Panc1 (cell line): ENCODE results near the gene MYL10. TPM values are rescaled to one million over a fixed set of nuclear protein-coding genes. Genes with fewer than 3 reads are reported as not detected.

Experiments
- ATAC-seq: fragments of 200-7000 bp; cut with Tn5 transposase; 2 replicates; pipeline ENCODE4 v1.9.1; 2020; ENCODE audit warnings: mild to moderate bottlenecking, moderate library complexity
- BruUV-seq: library from RNA; stranded (reverse); fragments of 400-500 nt; replicated peaks from 2 replicates; lab custom pipeline; 2021; lab: Mats Ljungman, UMichigan
- CTCF ChIA-PET: fragments of 300-600 bp; sonication (Branson Sonifier 250); formaldehyde crosslinking; loops from one replicate; lab custom pipeline; 2022; ENCODE audit warnings: antibody characterized with exemption; lab: Charles Lee
- POLR2A ChIA-PET: fragments of 300-600 bp; sonication (Branson Sonifier 250); formaldehyde crosslinking; loops from one replicate; lab custom pipeline; 2022; ENCODE audit warnings: antibody characterized with exemption; lab: Charles Lee
- DNase-seq: peaks from one replicate; pipeline ENCODE4 v3.0.0-alpha.2; 2010; ENCODE audit warnings: low read depth, low spot score
- H3K27ac ChIP-seq: 2 replicates; pipeline ENCODE4 v1.5.1; 2011; ENCODE audit warnings: mild to moderate bottlenecking, low read length, inconsistent platforms
- H3K27me3 ChIP-seq: fragments of 200-500 bp; sonication (Bioruptor generic); 2 replicates; pipeline ENCODE4 v1.6.0; 2014; ENCODE audit warnings: low read length, inconsistent platforms; ENCODE audit not compliant: control insufficient read depth, insufficient read depth
- H3K36me3 ChIP-seq: fragments of 200-500 bp; sonication (Bioruptor generic); 2 replicates; pipeline ENCODE4 v1.5.1; 2014; ENCODE audit warnings: inconsistent platforms, mild to moderate bottlenecking, low read length, moderate library complexity; ENCODE audit not compliant: control insufficient read depth, insufficient read depth
- H3K4me1 ChIP-seq: 2 replicates; pipeline ENCODE4 v1.5.1; 2011; ENCODE audit warnings: inconsistent platforms, mild to moderate bottlenecking, low read length, moderate library complexity; ENCODE audit not compliant: control insufficient read depth, insufficient read depth
- H3K4me3 ChIP-seq, 2 experiments: 2 replicates each; pipeline ENCODE4 v1.5.1; 2011 to 2012; ENCODE audit warnings: low read depth in 2 of 2, low read length in 2 of 2, mild to moderate bottlenecking in 2 of 2, inconsistent platforms in 1 of 2, moderate library complexity in 1 of 2
- H3K9me3 ChIP-seq: fragments of 200-500 bp; sonication (Bioruptor generic); 2 replicates; pipeline ENCODE4 v1.5.1; 2014; ENCODE audit warnings: low read depth, mild to moderate bottlenecking, inconsistent platforms, low read length, moderate library complexity; ENCODE audit not compliant: control insufficient read depth, insufficient read depth
- CTCF ChIP-seq: fragments of 450-650 bp; IDR thresholded peaks from 2 replicates; pipeline ENCODE4 v1.5.1; 2017; ENCODE audit warnings: mild to moderate bottlenecking
- POLR2AphosphoS5 ChIP-seq: IDR thresholded peaks from 2 replicates; pipeline ENCODE4 v1.6.1; 2012; ENCODE audit warnings: mild to moderate bottlenecking, low read depth, low read length, moderate library complexity
- SIN3A ChIP-seq: IDR thresholded peaks from 2 replicates; pipeline ENCODE4 v1.6.1; 2012; ENCODE audit warnings: low read depth, mild to moderate bottlenecking, low read length, moderate library complexity, borderline replicate concordance; ENCODE audit not compliant: insufficient read depth
- TCF7L2 ChIP-seq: IDR thresholded peaks from 2 replicates; pipeline ENCODE4 v1.6.1; 2011; ENCODE audit warnings: mild to moderate bottlenecking, low read depth, low read length, inconsistent platforms
- in situ Hi-C: cut with HindIII; loops from 2 replicates; pipeline ENCODE4 v1.10.0; 2016; ENCODE audit warnings: low sequenced_read_pairs, low pct_unique_long_range_greater_than_20kb
- intact Hi-C: fragments of 100-400 bp; cut with micrococcal nuclease; formaldehyde crosslinking; loops from one replicate; pipeline ENCODE4 v1.10.0; 2022; ENCODE audit not compliant: unreplicated experiment
- total RNA-seq: library from RNA; stranded (reverse); gene quantifications from one replicate; pipeline ENCODE4 v1.2.1, GENCODE V29; 2021; ENCODE audit not compliant: unreplicated experiment
- TF ChIP-seq, protein P1 (sequence below), 2 experiments: IDR thresholded peaks; 2 replicates each; pipeline ENCODE4 v1.6.1; 2011 to 2012; ENCODE audit warnings: low read depth in 2 of 2, control low read depth in 1 of 2, low read length in 1 of 2, mild to moderate bottlenecking in 1 of 2, moderate library complexity in 1 of 2; ENCODE audit not compliant: insufficient read depth in 1 of 2

Gene MYL10
- total RNA-seq, 1 experiment from 2014 or later = not detected

DNA sequence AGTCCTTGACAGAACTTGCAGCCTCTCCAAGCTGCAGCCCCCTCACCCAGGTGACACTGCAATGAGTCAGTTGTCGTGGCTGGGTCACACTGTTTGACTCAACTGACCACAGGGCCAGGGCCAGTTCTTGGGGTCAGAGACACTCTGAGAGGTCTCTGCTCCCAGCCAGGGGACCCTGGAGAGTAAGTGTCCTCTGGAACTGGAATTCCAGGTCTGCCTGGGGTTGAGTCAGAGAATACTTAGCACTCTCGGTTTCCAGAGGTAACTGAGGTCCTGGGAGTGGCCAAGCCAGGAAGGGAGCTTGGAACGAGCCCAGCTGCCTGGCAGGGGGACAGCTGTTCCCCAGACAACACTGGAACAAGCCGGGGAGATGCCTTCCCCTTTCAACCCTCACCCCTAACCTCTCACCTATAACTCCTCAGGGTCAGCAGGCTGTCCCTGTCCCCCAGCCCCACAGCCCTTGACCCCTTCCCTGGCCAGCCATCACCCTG, 2.2 kb upstream of the MYL10 start:
- in situ Hi-C loops (no loop called here), intact Hi-C loops (no loop called here)
- no peak for TF ChIP-seq CTCF
- H3K36me3 ChIP-seq = no peaks in the 10 kb centered on the region
- H3K9me3 ChIP-seq = no peaks in the 10 kb centered on the region
- peaks cover 15% of the 10 kb centered on the region for H3K4me1 ChIP-seq
- H3K27ac ChIP-seq = no peak overlapping the region
- BruUV-seq = no TSS peak
- POLR2A ChIA-PET = no interaction called here
- no peak overlapping the region for H3K4me3 ChIP-seq
- H3K27me3 ChIP-seq = no peaks in the 10 kb centered on the region
- CTCF ChIA-PET = interaction anchor here (0.6 kb wide), 1 partner anchor 600 kb away, joined by 3 read pairs; no protein-coding TSS in a partner anchor
- DNase-seq = no peak
- ATAC-seq = peak; percentile 56

DNA sequence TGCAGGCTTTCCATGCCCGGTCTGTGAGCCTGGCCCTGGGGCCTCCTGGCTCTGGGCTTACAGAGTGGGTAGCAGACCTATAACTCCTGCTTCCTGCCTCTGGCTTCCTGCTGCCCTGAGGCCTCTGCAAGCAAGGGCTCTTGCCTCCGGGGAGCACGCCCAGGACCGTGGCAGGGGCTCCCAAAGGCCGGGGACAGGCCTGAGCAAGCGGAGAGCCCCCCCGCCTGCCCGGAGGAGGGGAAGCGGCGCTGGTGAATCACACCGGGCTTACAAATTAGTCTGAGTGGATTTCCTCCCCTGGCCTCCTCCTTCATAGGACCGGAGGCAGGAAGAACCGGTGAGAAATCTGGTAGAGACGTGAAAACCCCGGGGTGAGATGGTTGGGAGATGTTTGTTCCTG, 1.5 kb upstream of the MYL10 start:
- no TSS peak for BruUV-seq
- TF ChIP-seq TCF7L2 (no peak), POLR2AphosphoS5 (no peak), CTCF (no peak), SIN3A (no peak)
- TF ChIP-seq, protein P1, sequence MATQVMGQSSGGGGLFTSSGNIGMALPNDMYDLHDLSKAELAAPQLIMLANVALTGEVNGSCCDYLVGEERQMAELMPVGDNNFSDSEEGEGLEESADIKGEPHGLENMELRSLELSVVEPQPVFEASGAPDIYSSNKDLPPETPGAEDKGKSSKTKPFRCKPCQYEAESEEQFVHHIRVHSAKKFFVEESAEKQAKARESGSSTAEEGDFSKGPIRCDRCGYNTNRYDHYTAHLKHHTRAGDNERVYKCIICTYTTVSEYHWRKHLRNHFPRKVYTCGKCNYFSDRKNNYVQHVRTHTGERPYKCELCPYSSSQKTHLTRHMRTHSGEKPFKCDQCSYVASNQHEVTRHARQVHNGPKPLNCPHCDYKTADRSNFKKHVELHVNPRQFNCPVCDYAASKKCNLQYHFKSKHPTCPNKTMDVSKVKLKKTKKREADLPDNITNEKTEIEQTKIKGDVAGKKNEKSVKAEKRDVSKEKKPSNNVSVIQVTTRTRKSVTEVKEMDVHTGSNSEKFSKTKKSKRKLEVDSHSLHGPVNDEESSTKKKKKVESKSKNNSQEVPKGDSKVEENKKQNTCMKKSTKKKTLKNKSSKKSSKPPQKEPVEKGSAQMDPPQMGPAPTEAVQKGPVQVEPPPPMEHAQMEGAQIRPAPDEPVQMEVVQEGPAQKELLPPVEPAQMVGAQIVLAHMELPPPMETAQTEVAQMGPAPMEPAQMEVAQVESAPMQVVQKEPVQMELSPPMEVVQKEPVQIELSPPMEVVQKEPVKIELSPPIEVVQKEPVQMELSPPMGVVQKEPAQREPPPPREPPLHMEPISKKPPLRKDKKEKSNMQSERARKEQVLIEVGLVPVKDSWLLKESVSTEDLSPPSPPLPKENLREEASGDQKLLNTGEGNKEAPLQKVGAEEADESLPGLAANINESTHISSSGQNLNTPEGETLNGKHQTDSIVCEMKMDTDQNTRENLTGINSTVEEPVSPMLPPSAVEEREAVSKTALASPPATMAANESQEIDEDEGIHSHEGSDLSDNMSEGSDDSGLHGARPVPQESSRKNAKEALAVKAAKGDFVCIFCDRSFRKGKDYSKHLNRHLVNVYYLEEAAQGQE (IDR thresholded peaks at IDR 0.05; ENCODE audit: insufficient read depth in 1 of 2, low read depth in 2 of 2, low read length in 1 of 2) = no peak
- CTCF ChIA-PET = interaction anchor here (0.9 kb wide), 1 partner anchor 28 kb away, joined by 12 read pairs; no protein-coding TSS in a partner anchor
- Histone ChIP-seq H3K27ac (no peak overlapping the region), H3K9me3 (no peaks in the 10 kb centered on the region), H3K27me3 (no peaks in the 10 kb centered on the region), H3K36me3 (no peaks in the 10 kb centered on the region), H3K4me3 (peak overlapping the region in 1 of 2 experiments; percentile 0; a peak in 1 of 4 replicates), H3K4me1 (peaks cover 15% of the 10 kb centered on the region)
- in situ Hi-C loops = no loop called here
- ATAC-seq = peak; percentile 71
- intact Hi-C loops = no loop called here
- DNase-seq = no peak
- POLR2A ChIA-PET = no interaction called here
